HG02588 (cell line): ENCODE data around the gene APOBEC3F.

Experiments
- ATAC-seq: cut with Tn5 transposase; IDR thresholded peaks from one replicate; pipeline ENCODE4 v1.9.1; 2021; ENCODE audit warnings: mild to moderate bottlenecking, moderate library complexity; ENCODE audit not compliant: unreplicated experiment

The APOBEC3F gene

DNA sequence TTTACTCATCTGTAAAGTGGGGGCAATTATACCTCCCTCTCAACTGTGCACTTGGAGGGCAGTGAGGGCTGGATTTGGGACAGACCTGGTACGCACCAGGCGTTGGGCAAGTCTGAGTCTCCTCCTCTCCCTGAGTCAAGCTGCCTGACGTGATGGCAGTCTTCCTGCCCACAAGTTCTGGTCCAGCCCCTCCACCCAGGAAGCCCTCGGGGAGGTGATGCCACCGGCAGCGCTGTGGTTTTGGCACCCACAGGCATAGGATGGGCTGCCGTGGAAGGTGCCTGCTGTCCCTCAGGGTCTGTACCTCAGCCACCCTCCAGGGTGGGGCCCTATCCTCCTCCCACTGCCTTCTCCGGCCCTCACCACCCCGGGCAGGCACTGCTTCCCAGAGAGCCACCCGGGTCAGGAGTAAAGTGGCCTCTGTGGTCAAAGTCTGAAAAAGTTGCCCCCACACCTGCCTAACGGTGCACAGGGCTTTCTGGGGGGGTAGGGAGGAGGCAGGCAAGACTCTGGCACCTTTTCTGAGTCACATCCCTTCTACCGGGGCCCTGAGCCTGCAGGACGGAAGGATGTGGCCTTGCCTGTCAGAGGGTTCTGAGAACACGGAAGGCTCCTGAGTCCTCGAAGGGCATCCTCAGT, 49.9 kb downstream of the APOBEC3F start:
- ATAC-seq = no peak

DNA sequence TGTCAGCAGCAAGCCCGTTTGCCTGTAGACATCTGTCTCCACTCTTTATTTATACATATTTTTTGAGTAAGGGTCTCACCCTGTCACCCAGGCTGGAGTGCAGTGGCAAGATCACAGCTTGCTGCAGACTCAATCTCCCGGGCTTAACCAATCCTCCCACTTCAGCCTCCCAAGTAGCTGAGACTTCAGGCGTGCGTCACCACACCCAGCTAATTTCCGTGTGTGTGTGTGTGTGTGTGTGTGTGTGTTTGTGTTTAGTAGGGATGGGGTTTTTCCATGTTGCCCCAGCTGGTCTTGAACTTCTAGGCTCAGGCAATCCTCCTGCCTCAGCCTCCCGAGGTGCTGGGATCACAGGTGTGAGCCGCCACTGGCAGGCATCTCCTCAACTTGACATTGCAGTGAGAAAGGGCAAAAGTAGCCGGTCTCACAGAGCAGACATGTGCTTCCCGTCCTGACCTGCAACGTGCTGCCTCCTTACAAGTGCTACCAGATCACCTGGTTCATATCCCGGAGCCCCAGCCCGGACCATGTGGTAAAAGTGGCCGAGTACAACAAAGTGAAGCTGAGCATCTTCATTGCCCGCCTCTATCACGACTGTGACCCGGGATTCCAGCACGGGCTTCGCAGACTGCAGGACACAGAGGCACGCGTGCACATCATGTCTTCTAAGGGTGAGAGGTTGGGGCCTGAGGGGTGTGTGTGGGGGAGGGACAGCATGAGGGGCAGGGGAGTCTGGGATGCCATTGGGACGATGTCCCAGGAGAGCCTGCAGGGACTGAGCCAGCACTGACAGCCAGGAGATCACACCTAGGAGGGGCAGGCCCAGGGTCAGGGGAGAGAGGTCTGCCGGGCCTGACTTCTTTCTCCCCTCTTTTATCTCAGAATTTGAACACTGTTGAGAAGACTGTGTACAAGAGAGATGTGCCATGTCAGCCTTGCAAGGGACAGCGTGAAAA, 50.7 kb downstream of the APOBEC3F start:
- no peak for ATAC-seq

DNA sequence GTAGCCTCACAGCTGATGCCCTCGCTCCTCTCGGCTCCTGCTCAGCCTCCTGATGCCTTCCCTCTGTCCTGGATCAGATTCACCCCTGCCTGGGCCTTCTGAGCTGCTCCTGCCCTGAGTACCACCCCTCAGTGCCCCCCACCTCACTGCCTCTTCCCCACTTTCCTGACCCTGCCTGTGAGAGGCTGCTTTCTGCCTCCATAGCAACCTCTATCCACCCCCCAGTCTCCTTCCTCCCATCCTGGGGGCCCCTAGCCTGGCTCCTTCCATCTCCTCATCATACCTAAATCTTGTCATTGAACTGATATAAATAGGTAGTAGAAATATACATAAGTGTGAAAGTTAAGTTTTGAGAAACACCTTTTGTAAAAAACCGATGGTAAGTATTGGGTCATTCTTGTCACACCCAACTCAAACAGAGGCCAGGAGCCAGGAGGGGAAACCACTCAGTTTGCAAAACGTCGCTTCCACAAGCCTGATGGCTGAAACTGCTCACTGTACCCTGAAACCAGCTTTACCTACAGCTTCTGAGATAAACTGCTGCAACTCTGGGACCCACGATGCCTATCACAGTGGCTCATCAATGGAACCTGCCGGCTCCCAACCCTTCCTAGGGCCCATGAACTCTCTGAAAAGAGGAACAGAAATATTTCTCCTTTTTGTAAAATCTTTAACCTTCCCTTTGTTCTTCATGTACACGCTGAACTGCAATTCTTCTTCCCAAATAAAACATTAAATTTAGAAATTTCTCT, 51.6 kb downstream of the APOBEC3F start:
- no peak for ATAC-seq

DNA sequence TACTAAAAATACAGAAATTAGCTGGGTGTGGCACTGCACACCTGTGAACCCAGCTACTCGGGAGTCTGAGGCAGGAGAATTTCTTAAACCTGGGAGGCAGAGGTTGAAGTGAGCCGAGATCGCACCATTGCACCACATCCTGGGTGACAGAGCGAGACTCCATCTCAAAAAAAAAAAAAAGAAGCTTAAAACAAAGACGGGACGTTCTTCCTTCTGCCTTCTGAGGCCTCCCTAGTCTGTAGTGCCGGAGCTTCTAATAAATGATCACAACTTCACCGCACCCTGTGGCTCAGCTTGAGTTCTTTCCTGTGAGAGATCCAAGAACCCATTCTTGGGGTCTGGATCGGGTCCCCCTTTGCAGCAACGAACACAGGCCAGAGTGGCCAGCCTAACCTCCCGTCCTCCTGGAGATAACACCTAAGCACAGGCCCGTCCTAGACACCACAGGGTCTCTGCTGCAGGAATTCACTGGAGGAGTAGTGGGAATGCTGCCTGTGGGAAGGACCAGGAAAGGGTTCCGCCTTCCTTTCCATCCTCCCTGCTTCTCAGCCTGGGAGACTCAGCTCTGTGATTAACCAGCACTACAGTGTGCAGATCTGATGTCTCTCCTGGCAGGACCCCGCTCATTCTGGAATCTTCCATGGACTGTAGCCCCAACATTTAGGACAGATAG, 54.2 kb downstream of the APOBEC3F start:
- no peak for ATAC-seq

DNA sequence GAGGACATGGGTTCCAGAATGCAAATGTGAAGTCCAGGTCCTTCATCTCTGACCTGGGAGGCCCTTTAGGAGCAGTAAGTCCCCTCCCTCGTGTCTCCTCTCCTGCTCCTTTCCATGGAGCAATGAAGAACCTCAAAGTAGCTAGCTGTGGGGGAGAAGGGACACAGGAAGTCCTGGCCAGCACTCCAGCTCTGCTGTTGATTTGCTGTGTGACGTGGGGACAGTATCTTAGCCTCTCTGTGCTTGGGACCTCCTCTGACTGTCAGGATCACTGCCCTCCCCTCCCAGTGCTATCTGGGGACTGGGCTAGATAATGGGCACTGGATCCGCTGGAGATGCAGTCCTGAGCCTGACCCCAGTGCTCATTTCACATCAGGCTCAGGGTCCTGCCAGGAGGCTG, 55.3 kb downstream of the APOBEC3F start:
- no peak for ATAC-seq

DNA sequence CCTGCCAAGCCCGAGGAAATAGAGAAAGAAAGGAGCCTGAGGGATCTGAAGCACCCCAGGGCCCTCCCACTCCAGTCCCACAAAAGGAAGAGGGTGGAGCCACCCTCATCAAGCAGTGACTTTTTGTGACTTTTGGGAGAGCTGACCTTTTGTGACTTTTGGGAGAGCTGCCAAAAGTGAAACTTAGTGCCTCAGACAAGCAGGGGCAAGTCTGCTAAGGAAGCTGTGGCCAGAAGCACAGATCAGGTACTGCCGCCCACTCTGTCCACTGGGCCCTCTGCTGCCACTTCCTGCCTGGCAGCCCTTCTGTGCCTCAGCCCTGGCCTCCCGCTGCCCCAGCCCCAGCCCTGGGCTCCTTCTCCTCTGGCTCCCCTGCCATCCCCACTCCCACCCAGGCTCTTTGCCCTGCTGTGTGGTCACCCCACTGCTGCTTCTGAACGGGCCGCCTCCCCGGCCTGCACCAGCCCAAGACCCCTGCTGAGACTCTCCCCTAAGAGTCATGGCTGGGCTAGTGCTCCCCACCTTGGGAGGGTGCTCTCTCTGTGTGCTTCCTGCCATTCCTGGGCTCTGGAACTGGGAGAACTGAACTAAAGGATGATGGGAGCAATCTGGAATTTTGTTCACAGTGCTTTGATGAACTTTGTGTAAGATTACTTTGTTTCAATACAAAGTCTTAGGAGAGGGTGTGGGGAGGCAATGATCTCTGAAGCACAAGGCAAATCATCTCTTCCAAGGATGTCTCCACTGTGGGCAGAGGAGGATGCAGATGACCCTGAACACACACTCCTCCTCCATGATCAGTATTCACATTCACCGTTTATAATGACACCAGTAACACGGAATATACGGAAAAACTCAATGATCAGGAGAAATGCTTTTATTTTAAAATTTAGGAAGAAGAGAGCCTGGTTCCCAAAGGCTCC, 56.7 kb downstream of the APOBEC3F start, which contains the start of gene APOBEC3H:
Gene APOBEC3H, plus strand, starts transcription at position 147 of the 923 bp plus-strand sequence. CDS start 3,035 bp downstream, outside the sequence.
- ATAC-seq = no peak

DNA sequence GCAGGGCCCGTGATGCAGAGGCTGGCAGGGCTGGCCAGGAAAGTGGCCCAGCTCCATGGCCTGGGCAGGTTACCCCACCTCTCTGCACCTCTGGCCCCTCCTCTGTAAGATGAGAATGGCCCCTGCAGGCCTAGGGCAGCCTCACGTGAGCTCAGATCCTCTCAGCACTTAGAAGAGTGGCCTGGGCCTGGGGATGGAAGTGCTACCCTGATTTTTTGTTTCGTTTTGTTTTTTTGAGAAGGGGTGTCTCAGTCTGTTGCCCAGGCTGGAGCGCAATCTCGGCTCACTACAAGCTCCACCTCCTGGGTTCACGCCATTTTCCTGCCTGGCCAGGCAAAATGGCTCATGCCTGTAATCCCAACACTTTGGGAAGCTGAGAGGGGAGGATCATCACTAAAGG, 57.4 kb downstream of the APOBEC3F start:
- ATAC-seq = no peak

GRCh38 chr22:39098576-39098975, 57.9 kb downstream of the APOBEC3F start:
- no peak for ATAC-seq

DNA sequence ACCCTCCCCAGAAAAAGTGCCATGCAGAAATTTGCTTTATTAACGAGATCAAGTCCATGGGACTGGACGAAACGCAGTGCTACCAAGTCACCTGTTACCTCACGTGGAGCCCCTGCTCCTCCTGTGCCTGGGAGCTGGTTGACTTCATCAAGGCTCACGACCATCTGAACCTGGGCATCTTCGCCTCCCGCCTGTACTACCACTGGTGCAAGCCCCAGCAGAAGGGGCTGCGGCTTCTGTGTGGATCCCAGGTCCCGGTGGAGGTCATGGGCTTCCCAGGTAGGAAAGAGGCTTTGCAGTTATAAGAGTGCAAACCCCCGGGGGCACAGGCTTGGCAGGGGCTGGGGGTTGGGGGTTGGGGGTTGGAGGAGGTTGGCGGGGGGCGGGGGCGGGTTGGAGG, 60.6 kb downstream of the APOBEC3F start:
- ATAC-seq = no peak

- ATAC-seq = no peak
Measured at GRCh38 chr22:39103431-39103830, 62.8 kb downstream of the APOBEC3F start.
